PFSK-1 (cell line): ENCODE results near the gene SCMH1.

Experiments
- FOXP2 ChIP-seq: optimal IDR thresholded peaks from 2 replicates; pipeline ENCODE3; 2011; ENCODE audit warnings: borderline replicate concordance, control low read depth, inconsistent platforms; ENCODE audit not compliant: insufficient read depth; ENCODE audit errors: extremely low read length, extremely low read depth
- POLR2AphosphoS5 ChIP-seq: IDR thresholded peaks from 2 replicates; pipeline ENCODE4 v1.6.1; 2012; ENCODE audit warnings: low read depth, mild to moderate bottlenecking, control low read depth, low read length, moderate library complexity
- SIN3A ChIP-seq: IDR thresholded peaks from 2 replicates; pipeline ENCODE4 v1.6.1; 2012; ENCODE audit warnings: mild to moderate bottlenecking, low read length, moderate library complexity, borderline replicate concordance; ENCODE audit not compliant: insufficient read depth
- TAF1 ChIP-seq: IDR thresholded peaks from 2 replicates; pipeline ENCODE4 v1.6.1; 2012; ENCODE audit warnings: low read length, control low read depth, borderline replicate concordance; ENCODE audit not compliant: insufficient read depth
- TF ChIP-seq, protein P1 (sequence below), 2 experiments: IDR thresholded peaks; 2 replicates each; pipeline versions ENCODE4 v1.6.1 to v1.8.0; 2011 to 2012; ENCODE audit warnings: low read depth in 2 of 2, low read length in 2 of 2, control low read depth in 1 of 2, inconsistent platforms in 1 of 2, mild to moderate bottlenecking in 1 of 2, moderate library complexity in 1 of 2; ENCODE audit not compliant: insufficient read depth in 1 of 2

SCMH1 gene

DNA sequence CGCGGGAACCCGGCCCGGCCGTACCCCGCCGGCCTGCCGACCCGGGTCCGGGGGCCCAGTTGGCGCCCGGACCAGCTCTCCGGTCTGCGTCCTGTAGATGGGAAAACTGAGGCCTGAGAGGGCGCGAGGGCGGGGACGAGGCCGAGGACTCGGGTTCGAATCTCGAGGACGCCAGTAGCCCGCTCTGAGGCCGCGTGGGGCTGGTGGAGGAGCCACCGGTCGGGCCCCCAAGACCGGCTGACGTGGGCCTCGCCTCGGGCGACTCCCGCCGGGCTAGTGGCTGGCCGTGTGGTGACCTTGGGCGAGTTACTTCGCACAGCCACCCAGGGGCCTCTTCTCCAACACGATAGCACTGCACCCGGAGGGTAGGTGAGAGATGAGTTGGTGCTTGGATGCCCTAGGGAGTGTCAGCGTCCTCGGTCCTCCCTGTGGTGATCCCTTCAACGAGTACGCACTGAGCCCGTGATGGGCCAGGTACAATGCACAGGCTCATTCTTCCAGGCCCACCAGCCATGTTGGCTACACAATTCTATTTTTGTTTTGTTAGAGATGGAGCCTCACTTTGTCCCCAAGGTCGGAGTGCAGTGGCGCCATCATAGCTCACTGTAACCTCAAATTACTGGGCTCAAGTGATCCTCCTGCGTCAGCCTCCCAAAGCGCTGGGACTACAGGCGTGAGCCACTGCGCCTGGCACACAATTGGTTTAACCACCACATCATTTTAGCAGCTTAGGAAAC is 404 bp upstream of the SCMH1 start:
- no peak for TF ChIP-seq FOXP2
- no peak for TF ChIP-seq TAF1
- TF ChIP-seq POLR2AphosphoS5, result no peak
- TF ChIP-seq, protein P1, sequence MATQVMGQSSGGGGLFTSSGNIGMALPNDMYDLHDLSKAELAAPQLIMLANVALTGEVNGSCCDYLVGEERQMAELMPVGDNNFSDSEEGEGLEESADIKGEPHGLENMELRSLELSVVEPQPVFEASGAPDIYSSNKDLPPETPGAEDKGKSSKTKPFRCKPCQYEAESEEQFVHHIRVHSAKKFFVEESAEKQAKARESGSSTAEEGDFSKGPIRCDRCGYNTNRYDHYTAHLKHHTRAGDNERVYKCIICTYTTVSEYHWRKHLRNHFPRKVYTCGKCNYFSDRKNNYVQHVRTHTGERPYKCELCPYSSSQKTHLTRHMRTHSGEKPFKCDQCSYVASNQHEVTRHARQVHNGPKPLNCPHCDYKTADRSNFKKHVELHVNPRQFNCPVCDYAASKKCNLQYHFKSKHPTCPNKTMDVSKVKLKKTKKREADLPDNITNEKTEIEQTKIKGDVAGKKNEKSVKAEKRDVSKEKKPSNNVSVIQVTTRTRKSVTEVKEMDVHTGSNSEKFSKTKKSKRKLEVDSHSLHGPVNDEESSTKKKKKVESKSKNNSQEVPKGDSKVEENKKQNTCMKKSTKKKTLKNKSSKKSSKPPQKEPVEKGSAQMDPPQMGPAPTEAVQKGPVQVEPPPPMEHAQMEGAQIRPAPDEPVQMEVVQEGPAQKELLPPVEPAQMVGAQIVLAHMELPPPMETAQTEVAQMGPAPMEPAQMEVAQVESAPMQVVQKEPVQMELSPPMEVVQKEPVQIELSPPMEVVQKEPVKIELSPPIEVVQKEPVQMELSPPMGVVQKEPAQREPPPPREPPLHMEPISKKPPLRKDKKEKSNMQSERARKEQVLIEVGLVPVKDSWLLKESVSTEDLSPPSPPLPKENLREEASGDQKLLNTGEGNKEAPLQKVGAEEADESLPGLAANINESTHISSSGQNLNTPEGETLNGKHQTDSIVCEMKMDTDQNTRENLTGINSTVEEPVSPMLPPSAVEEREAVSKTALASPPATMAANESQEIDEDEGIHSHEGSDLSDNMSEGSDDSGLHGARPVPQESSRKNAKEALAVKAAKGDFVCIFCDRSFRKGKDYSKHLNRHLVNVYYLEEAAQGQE (IDR thresholded peaks at IDR 0.05; ENCODE audit: insufficient read depth in 1 of 2, low read depth in 2 of 2, low read length in 2 of 2), result no peak
- TF ChIP-seq SIN3A, result no peak

DNA sequence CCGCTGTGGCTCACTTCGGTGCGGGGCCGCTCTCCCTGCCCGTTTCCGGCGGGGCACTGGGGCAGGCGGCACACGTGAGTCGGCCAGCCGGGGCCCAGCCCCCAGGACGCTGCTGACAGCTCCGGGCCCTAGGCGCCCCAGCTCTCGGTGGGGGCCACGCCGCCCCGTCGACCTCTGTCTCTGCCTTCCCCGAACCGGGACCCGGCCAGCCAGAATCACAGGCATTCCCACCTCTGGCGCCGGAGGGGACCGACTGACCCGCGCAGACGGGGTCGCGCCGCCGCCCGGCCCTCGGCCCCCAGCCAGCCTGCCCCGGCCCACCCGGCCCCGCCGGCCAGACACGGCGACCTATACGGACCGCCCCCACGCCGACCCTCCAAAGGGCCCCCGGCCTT is 755 bp downstream of the SCMH1 start:
- TF ChIP-seq, protein P1 (IDR thresholded peaks at IDR 0.05; ENCODE audit: insufficient read depth in 1 of 2, low read depth in 2 of 2, low read length in 2 of 2), result no peak
- TF ChIP-seq SIN3A, result no peak
- TF ChIP-seq FOXP2, result no peak
- no peak for TF ChIP-seq TAF1
- TF ChIP-seq POLR2AphosphoS5, result no peak

DNA sequence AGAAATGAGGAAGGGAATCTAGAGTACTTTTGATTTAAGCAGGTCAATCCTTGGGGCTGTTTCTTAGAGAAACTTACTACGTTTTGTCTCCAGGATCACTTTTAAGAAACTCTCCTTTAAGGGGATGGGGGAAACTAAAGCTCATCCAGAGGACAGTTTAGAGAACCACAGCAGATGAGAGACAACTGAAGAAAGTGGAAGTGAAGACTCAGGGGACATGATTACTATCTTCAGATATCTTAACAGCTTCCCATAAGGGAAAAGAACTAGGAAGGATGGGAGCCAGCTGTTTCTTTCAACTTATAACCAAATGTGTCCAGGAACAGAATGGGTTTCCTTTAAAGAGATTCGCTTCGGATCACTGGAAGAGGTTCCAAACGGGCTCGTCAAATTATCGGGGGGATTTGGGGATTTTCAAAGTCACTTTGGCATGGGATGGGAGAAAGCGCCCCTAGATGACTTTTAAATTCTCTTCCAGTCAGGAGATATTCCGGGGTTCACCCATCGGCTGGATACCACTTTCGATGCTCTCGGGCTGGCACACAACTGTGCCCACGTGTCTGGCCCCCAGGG is 1.2 kb downstream of the SCMH1 start:
- no peak for TF ChIP-seq TAF1
- TF ChIP-seq, protein P1 (IDR thresholded peaks at IDR 0.05; ENCODE audit: insufficient read depth in 1 of 2, low read depth in 2 of 2, low read length in 2 of 2), result no peak
- TF ChIP-seq SIN3A, result no peak
- no peak for TF ChIP-seq POLR2AphosphoS5
- no peak for TF ChIP-seq FOXP2

DNA sequence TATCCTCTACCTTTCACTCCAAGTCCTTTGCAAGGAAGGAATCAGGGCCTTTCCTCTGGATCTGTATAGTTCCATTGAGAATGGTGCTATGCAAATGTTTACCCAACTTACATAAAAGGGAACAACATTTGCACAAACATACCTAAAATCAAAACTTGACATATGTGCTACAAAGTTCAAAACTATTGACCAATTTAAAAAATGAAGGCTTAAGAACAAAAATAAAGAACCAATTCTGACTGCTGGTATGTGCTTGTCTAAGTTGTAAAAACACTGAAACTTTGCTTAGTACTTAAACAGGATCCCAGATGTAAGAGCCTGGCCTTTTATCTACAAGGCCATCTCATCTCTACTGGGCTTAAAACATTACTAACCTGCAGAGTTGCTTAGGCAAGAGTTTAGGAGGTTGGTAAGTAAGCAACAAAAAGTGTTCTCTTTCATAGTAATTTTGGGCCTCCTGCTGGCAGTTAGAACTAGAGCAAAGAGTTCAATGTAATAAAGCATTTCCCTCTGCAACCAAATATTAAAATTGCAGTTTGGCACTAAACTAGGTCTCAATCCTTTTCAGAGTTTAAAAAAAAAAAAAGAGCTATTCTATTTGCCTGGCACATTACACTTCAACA is 2.0 kb downstream of the SCMH1 start:
- TF ChIP-seq, protein P1 (IDR thresholded peaks at IDR 0.05; ENCODE audit: insufficient read depth in 1 of 2, low read depth in 2 of 2, low read length in 2 of 2), result no peak
- TF ChIP-seq FOXP2 (no peak), POLR2AphosphoS5 (no peak), SIN3A (no peak), TAF1 (no peak)
